Caco-2 (cell line): ENCODE measurements around the gene LPAR4. TPM values are rescaled to one million over a fixed set of nuclear protein-coding genes. Genes with fewer than 3 reads are reported as not detected.
A peak's percentile ranks its signal among the peaks of the same experiment; 100 is the strongest.

Experiments used
- Bru-seq: library from RNA; stranded (reverse); fragments of 400-500 nt; gene quantifications from one replicate; lab custom pipeline; 2021; lab: Mats Ljungman, UMichigan
- BruChase-seq, 2 experiments: library from RNA; stranded (reverse); fragments of 400-500 nt; gene quantifications; one replicate each; lab custom pipeline; 2021; lab: Mats Ljungman, UMichigan
- BruUV-seq: library from RNA; stranded (reverse); fragments of 400-500 nt; replicated peaks from 2 replicates; lab custom pipeline; 2021; lab: Mats Ljungman, UMichigan
- CTCF ChIA-PET: fragments of 300-600 bp; sonication (Branson Sonifier 250); formaldehyde crosslinking; loops from one replicate; lab custom pipeline; 2022; ENCODE audit warnings: antibody characterized with exemption; lab: Charles Lee
- POLR2A ChIA-PET: fragments of 300-600 bp; sonication (Branson Sonifier 250); formaldehyde crosslinking; loops from one replicate; lab custom pipeline; 2022; ENCODE audit warnings: antibody characterized with exemption; lab: Charles Lee
- DNase-seq, 2 experiments: peaks; one replicate each; pipeline versions ENCODE4 v3.0.0 to v3.0.0-alpha.2; 2020 to 2022
- H3K27me3 ChIP-seq: replicated peaks from 2 replicates; pipeline ENCODE4 v1.6.0; 2011; ENCODE audit warnings: low read length; ENCODE audit not compliant: control insufficient read depth, insufficient read depth
- H3K36me3 ChIP-seq: 2 replicates; pipeline ENCODE4 v1.5.1; 2011; ENCODE audit warnings: low read length; ENCODE audit not compliant: control insufficient read depth, insufficient read depth
- H3K4me1 ChIP-seq: fragments of 250-450 bp; sonication (Bioruptor Pico); 2 replicates; pipeline ENCODE4 v1.5.1; 2020; ENCODE audit warnings: mild to moderate bottlenecking
- H3K4me3 ChIP-seq: 2 replicates; pipeline ENCODE4 v1.5.1; 2011; ENCODE audit warnings: low read depth, mild to moderate bottlenecking, control low read depth, low read length
- H3K9me3 ChIP-seq: fragments of 250-450 bp; sonication (Bioruptor Pico); 2 replicates; pipeline ENCODE4 v1.5.1; 2020; ENCODE audit warnings: mild to moderate bottlenecking, moderate library complexity
- H3K27ac Mint-ChIP-seq: one replicate; pipeline ENCODE4 v1.8.0; 2022; ENCODE audit warnings: mixed read lengths; ENCODE audit not compliant: unreplicated experiment
- H3K27me3 Mint-ChIP-seq: one replicate; pipeline ENCODE4 v1.8.0; 2022; ENCODE audit warnings: mixed read lengths; ENCODE audit not compliant: insufficient read depth, unreplicated experiment
- H3K36me3 Mint-ChIP-seq: one replicate; pipeline ENCODE4 v1.8.0; 2022; ENCODE audit warnings: mild to moderate bottlenecking, mixed read lengths; ENCODE audit not compliant: insufficient read depth, unreplicated experiment
- H3K4me1 Mint-ChIP-seq: one replicate; pipeline ENCODE4 v1.8.0; 2022; ENCODE audit warnings: low read depth, mixed read lengths; ENCODE audit not compliant: unreplicated experiment
- H3K4me3 Mint-ChIP-seq: one replicate; pipeline ENCODE4 v1.8.0; 2022; ENCODE audit warnings: mild to moderate bottlenecking, moderate library complexity, mixed read lengths; ENCODE audit not compliant: unreplicated experiment
- H3K9me3 Mint-ChIP-seq: one replicate; pipeline ENCODE4 v1.8.0; 2022; ENCODE audit warnings: mixed read lengths; ENCODE audit not compliant: unreplicated experiment
- intact Hi-C: fragments of 100-400 bp; cut with micrococcal nuclease; formaldehyde crosslinking; loops from one replicate; pipeline ENCODE4 v1.10.0; 2022; ENCODE audit not compliant: unreplicated experiment
- long read RNA-seq: library from polyadenylated mRNA; stranded (forward); transcript quantifications from one replicate; pipeline ENCODE4 v2.0.0, GENCODE V29; 2022
- total RNA-seq: library from RNA; stranded (reverse); gene quantifications from 2 replicates; pipeline ENCODE4 v1.2.3, GENCODE V29; 2022
- TF ChIP-seq, protein P1 (sequence below), 2 experiments: fragments of 200-600 bp in 1 of 2; IDR thresholded peaks; 1 replicate in 1 of 2; 2 replicates in 1 of 2; pipeline versions ENCODE4 v1.5.1 to v1.8.0; 2011 to 2022; ENCODE audit warnings: antibody characterized with exemption in 1 of 2, control low read depth in 1 of 2, inconsistent platforms in 1 of 2, low read depth in 1 of 2, low read length in 1 of 2, mild to moderate bottlenecking in 1 of 2, moderate library complexity in 1 of 2; ENCODE audit not compliant: insufficient read depth in 1 of 2, severe bottlenecking in 1 of 2, unreplicated experiment in 1 of 2

The LPAR4 gene
- total RNA-seq (not detected in 2 replicates), Bru-seq, nascent RNA (not detected), BruChase-seq, experiment 1, labeled RNA remaining after a 2-hour chase (not detected), BruChase-seq, experiment 2, labeled RNA remaining after a 6-hour chase (not detected)
- long read RNA-seq, result 0 reads

DNA sequence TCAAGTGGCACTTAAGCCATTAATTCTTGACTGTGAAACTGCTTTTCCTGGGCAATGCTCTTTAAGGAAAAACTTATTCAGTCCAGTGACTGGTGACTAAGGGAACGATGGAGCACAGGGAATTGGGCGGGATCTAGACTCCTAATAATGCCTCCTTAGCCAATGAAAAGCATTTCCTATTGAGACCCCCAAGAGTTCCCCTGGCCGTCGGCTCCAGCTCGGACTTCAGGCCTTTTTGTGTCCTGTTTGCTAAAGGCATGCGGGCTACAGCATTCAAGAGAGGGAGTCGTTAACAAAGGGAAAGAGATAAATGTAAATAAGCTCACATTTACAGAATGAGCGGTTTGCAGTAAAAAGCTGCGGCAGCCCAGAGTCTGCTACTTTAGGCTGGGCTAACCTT is at the start of gene LPAR4:
Gene LPAR4 (plus strand): TSS at position 232 of the 400 bp plus-strand sequence. CDS start 7,150 bp downstream, outside the sequence.
- Mint-ChIP-seq H3K4me1 (no peaks in the 10 kb centered on the region), H3K9me3 (no peaks in the 10 kb centered on the region), H3K36me3 (no peaks in the 10 kb centered on the region), H3K4me3 (no peak within 1 kb of the TSS), H3K27ac (no peak within 1 kb of the TSS), H3K27me3 (no peaks in the 10 kb centered on the region)
- ChIA-PET POLR2A (no interaction called here), CTCF (no interaction called here)
- Histone ChIP-seq H3K36me3 (no peaks in the 10 kb centered on the region), H3K4me3 (no peak within 1 kb of the TSS), H3K4me1 (no peaks in the 10 kb centered on the region), H3K27me3 (no peaks in the 10 kb centered on the region), H3K9me3 (no peaks in the 10 kb centered on the region)
- DNase-seq, result no peak
- TF ChIP-seq, protein P1, sequence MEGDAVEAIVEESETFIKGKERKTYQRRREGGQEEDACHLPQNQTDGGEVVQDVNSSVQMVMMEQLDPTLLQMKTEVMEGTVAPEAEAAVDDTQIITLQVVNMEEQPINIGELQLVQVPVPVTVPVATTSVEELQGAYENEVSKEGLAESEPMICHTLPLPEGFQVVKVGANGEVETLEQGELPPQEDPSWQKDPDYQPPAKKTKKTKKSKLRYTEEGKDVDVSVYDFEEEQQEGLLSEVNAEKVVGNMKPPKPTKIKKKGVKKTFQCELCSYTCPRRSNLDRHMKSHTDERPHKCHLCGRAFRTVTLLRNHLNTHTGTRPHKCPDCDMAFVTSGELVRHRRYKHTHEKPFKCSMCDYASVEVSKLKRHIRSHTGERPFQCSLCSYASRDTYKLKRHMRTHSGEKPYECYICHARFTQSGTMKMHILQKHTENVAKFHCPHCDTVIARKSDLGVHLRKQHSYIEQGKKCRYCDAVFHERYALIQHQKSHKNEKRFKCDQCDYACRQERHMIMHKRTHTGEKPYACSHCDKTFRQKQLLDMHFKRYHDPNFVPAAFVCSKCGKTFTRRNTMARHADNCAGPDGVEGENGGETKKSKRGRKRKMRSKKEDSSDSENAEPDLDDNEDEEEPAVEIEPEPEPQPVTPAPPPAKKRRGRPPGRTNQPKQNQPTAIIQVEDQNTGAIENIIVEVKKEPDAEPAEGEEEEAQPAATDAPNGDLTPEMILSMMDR (IDR thresholded peaks at IDR 0.05; ENCODE audit: insufficient read depth in 1 of 2, low read depth in 1 of 2, low read length in 1 of 2, severe bottlenecking in 1 of 2, unreplicated experiment in 1 of 2), result no peak
- BruUV-seq, result no TSS peak
- intact Hi-C loops, result no loop called here

DNA sequence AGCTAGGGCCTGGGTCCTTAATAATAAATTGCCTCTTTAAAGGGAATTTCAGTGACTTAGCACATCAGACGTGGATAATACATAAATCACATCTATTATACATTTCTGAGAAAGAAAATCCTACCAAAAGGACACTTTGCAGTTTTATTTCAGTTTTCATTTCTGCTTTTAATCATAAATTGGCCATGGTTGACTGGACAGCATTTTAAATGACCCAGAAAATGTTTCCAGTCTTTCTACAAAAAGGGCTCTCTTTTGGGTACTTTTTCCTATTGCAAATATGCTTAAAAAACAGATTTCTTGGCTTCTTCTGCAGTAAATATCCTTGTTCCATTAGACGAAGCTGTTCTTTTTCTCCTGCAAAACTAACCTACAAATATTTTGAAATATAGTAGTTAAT is 41.4 kb upstream of the LPAR4 start:
- ChIA-PET CTCF (no interaction called here), POLR2A (no interaction called here)
- H3K27ac Mint-ChIP-seq, result no peak overlapping the region
- BruUV-seq, result no TSS peak
- no peak for DNase-seq
- H3K27me3 ChIP-seq, result no peaks in the 10 kb centered on the region
- H3K9me3 Mint-ChIP-seq, result no peaks in the 10 kb centered on the region
- no peaks in the 10 kb centered on the region for H3K9me3 ChIP-seq
- H3K4me3 Mint-ChIP-seq, result no peak overlapping the region
- TF ChIP-seq, protein P1 (IDR thresholded peaks at IDR 0.05; ENCODE audit: insufficient read depth in 1 of 2, low read depth in 1 of 2, low read length in 1 of 2, severe bottlenecking in 1 of 2, unreplicated experiment in 1 of 2), result no peak
- H3K4me1 Mint-ChIP-seq, result no peaks in the 10 kb centered on the region
- no peaks in the 10 kb centered on the region for H3K36me3 Mint-ChIP-seq
- no peaks in the 10 kb centered on the region for H3K27me3 Mint-ChIP-seq
- no peaks in the 10 kb centered on the region for H3K36me3 ChIP-seq
- no peaks in the 10 kb centered on the region for H3K4me1 ChIP-seq
- intact Hi-C loops, result loop anchor here (10.0 kb wide), 1 partner anchor 151 kb away; no protein-coding TSS in a partner anchor
- no peak overlapping the region for H3K4me3 ChIP-seq

DNA sequence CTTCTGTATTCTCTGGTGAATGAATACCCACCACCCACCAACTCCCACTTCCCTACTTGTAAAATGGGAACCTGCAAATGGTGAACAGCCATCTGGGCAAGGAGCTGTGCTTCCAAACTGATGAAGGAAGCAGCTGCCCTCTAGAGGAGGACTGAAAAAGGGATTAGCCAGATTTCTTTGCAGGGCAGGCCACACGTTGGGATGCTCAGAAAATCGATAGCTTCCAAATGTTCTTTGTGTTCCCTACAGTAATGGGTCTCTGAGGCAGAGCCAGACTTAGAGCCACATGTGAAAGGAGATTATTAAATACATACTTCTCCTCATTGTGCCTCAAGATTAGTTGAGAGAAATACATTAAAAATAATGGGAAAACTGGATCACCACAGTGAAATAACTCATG is 39.3 kb upstream of the LPAR4 start:
- H3K27me3 ChIP-seq, result no peaks in the 10 kb centered on the region
- POLR2A ChIA-PET, result no interaction called here
- TF ChIP-seq, protein P1 (IDR thresholded peaks at IDR 0.05; ENCODE audit: insufficient read depth in 1 of 2, low read depth in 1 of 2, low read length in 1 of 2, severe bottlenecking in 1 of 2, unreplicated experiment in 1 of 2), result peak in 1 of 2 experiments; percentile 20

More for the DNA sequence above, 39.3 kb upstream of the LPAR4 start:
- Mint-ChIP-seq H3K27ac (no peak overlapping the region), H3K36me3 (no peaks in the 10 kb centered on the region), H3K4me3 (no peak overlapping the region), H3K4me1 (no peaks in the 10 kb centered on the region), H3K9me3 (no peaks in the 10 kb centered on the region), H3K27me3 (no peaks in the 10 kb centered on the region)
- Histone ChIP-seq H3K4me3 (no peak overlapping the region), H3K9me3 (no peaks in the 10 kb centered on the region), H3K36me3 (no peaks in the 10 kb centered on the region), H3K4me1 (no peaks in the 10 kb centered on the region)
- BruUV-seq, result no TSS peak
- intact Hi-C loops, result loop anchor here (10.0 kb wide), 1 partner anchor 153 kb away; no protein-coding TSS in a partner anchor
- CTCF ChIA-PET, result no interaction called here
- DNase-seq, result peak; percentile 9 to 21
